Measurements from ENCODE around the gene MRPS27.

The MRPS27 gene

GRCh38 chr5:72208324-72208926 is 111.6 kb downstream of the MRPS27 start:
- TF ChIP-seq CTCF (conservative IDR thresholded peaks at IDR 0.05; ENCODE audit: control insufficient read depth, insufficient read depth, low read depth, low read length): no peak
- no peak for DNase-seq (ENCODE audit: low read depth)
- no peak overlapping the region for H3K4me3 ChIP-seq (ENCODE audit: control insufficient read depth, low read depth, low read length)

DNA sequence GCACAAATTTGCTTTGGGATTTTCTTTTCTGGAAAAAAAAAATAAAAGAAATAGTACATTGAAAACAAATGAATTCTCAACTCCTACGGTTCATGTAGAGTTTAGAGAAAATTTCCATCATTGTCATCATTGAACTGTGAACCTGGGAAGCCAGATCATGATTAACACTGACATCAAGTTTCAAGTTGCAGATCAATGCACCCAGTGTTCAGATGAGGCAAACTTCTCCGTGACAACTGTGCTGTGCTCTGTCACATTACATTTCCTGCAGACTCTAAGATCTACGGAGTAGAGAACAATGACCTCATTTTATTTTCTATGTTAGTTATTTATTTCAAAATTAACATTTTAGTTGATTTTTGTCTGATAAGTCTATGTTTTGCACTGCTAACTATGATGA is 113.0 kb downstream of the MRPS27 start:
- TF ChIP-seq CTCF (conservative IDR thresholded peaks at IDR 0.05; ENCODE audit: control insufficient read depth, insufficient read depth, low read depth, low read length): no peak
- no peak for DNase-seq (ENCODE audit: low read depth)
- H3K4me3 ChIP-seq (ENCODE audit: control insufficient read depth, low read depth, low read length): no peak overlapping the region

GRCh38 chr5:72206160-72206559 is 113.9 kb downstream of the MRPS27 start:
- H3K4me3 ChIP-seq (ENCODE audit: control insufficient read depth, low read depth, low read length): no peak overlapping the region
- TF ChIP-seq CTCF (conservative IDR thresholded peaks at IDR 0.05; ENCODE audit: control insufficient read depth, insufficient read depth, low read depth, low read length): no peak
- no peak for DNase-seq (ENCODE audit: low read depth)

DNA sequence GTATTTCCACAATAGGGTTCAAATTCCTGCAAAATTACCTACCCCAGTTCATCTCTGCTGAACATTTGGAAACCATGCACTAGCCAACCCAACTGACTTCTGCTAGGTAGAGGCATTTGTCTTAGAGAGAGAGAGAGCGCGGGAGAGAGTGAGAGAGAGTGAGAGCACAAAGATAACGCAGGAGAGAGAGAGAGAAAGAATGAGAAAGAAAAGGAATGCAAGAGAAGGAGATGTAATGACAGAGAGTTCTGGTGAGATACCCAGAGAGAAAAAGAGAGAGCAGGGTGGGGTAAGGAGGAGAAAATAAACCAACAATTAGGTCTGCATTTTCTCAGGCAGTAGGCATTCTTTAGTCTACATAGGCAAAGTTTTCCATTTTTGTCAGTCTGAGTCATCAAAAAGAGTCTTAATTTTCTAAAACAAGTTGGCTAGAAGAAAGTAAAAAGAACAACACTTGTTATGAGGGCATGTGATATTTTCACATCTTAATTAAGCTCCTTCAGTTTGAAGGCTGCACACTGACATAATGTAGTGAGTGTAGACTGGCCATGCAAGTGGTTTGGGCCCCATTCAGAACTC is 114.5 kb downstream of the MRPS27 start:
- no peak for DNase-seq (ENCODE audit: low read depth)
- TF ChIP-seq CTCF (conservative IDR thresholded peaks at IDR 0.05; ENCODE audit: control insufficient read depth, insufficient read depth, low read depth, low read length): no peak
- no peak overlapping the region for H3K4me3 ChIP-seq (ENCODE audit: control insufficient read depth, low read depth, low read length)

GRCh38 chr5:72204946-72205345 is 115.1 kb downstream of the MRPS27 start:
- no peak overlapping the region for H3K4me3 ChIP-seq (ENCODE audit: control insufficient read depth, low read depth, low read length)
- peak; percentile 58 for DNase-seq (ENCODE audit: low read depth)
- TF ChIP-seq CTCF (conservative IDR thresholded peaks at IDR 0.05; ENCODE audit: control insufficient read depth, insufficient read depth, low read depth, low read length): no peak

- no peak for TF ChIP-seq CTCF (conservative IDR thresholded peaks at IDR 0.05; ENCODE audit: control insufficient read depth, insufficient read depth, low read depth, low read length)
- H3K4me3 ChIP-seq (ENCODE audit: control insufficient read depth, low read depth, low read length): no peak overlapping the region
- DNase-seq (ENCODE audit: low read depth): no peak
These were observed 116.7 kb downstream of the MRPS27 start for GRCh38 chr5:72203251-72203845.
